Testis (tissue), 3 donors: ENCODE data around the gene PXMP4. TPM values are rescaled to one million over a fixed set of nuclear protein-coding genes. Genes with fewer than 3 reads are reported as not detected.

Experiments
- DNase-seq: peaks from one replicate; pipeline ENCODE4 v3.0.0-alpha.2; 2019
- H3K27ac ChIP-seq, 2 donors: fragments of 200-600 bp; sonication (generic); one replicate each; pipeline ENCODE4 v1.5.1; 2019
- H3K27me3 ChIP-seq: fragments of 200-600 bp; sonication (generic); one replicate; pipeline ENCODE4 v1.5.1; 2019
- H3K36me3 ChIP-seq: fragments of 200-600 bp; sonication (generic); one replicate; pipeline ENCODE4 v1.5.1; 2017; ENCODE audit warnings: low read depth; ENCODE audit errors: missing control alignments
- H3K4me1 ChIP-seq: fragments of 200-600 bp; sonication (generic); one replicate; pipeline ENCODE4 v1.5.1; 2019
- H3K4me3 ChIP-seq, 2 donors: fragments of 200-600 bp; sonication (generic); one replicate each; pipeline ENCODE4 v1.5.1; 2017 to 2019
- H3K9me3 ChIP-seq: fragments of 200-600 bp; sonication (generic); one replicate; pipeline ENCODE4 v1.5.1; 2017
- CTCF ChIP-seq, 3 experiments: fragments of 450-650 bp in 2 of 3; fragments of 200-600 bp in 1 of 3; sonication (generic) in 1 of 3; IDR thresholded peaks; one replicate each; pipeline ENCODE4 v1.5.1; 2016 to 2019; ENCODE audit warnings: antibody characterized with exemption in 3 of 3, mild to moderate bottlenecking in 2 of 3, moderate library complexity in 1 of 3
- POLR2A ChIP-seq: fragments of 450-650 bp; IDR thresholded peaks from one replicate; pipeline ENCODE4 v1.6.1; 2017; ENCODE audit warnings: antibody characterized with exemption, mild to moderate bottlenecking, moderate library complexity
- WGBS, 2 donors: methylation state at CpG; one replicate each; pipeline ENCODE4 v1.1.5; 2018; 5-methylcytosine and 5-hydroxymethylcytosine counted together
- intact Hi-C: fragments of 100-400 bp; cut with DNase I; formaldehyde crosslinking; loops from one replicate; pipeline ENCODE4 v1.15.1; 2023; ENCODE audit warnings: low total_unique reads
- polyA plus RNA-seq: library from polyadenylated mRNA; stranded (reverse); fragments of 350-450 nt; fragmentation: Illumina TruSeq; extraction: RNeasy Lipid Tissue Mini Kit (QIAGEN cat#74804); gene quantifications from one replicate; pipeline ENCODE4 v1.2.3, GENCODE V29; 2014; ENCODE audit warnings: low read depth, low replicate concordance; ENCODE audit not compliant: insufficient read depth
- total RNA-seq, 2 donors: library from RNA; depleted of rRNA; stranded (reverse); fragments of >200 nt; gene quantifications; one replicate each; pipeline ENCODE4 v1.2.3, GENCODE V29; 2016

PXMP4 gene
- total and polyA plus RNA-seq, 3 donors from 2014 or later = 4.6 to 6.8 (median 5.1) TPM

- Histone ChIP-seq H3K27ac (no peak overlapping the region), H3K9me3 (no peaks in the 10 kb centered on the region), H3K4me3 (no peak overlapping the region), H3K36me3 (no peaks in the 10 kb centered on the region), H3K4me1 (peaks cover 15% of the 10 kb centered on the region), H3K27me3 (no peaks in the 10 kb centered on the region)
- 89 to 92% methylated on average over 1 of the region's 1 CpG for WGBS, 2 donors
- intact Hi-C loops = no loop called here
- DNase-seq = no peak
- TF ChIP-seq POLR2A (no peak), CTCF (IDR thresholded peaks at IDR 0.05) (no peak)
Observed at GRCh38 chr20:33689493-33689892, 30.6 kb downstream of the PXMP4 start.

- H3K9me3 ChIP-seq = no peaks in the 10 kb centered on the region
- H3K4me3 ChIP-seq = no peak overlapping the region
- no peaks in the 10 kb centered on the region for H3K27me3 ChIP-seq
- TF ChIP-seq CTCF (IDR thresholded peaks at IDR 0.05) (no peak), POLR2A (no peak)
- H3K27ac ChIP-seq = no peak overlapping the region
- 75 to 79% methylated on average over 3 of the region's 3 CpGs for WGBS, 2 donors
- H3K4me1 ChIP-seq = peaks cover 12% of the 10 kb centered on the region
- no peaks in the 10 kb centered on the region for H3K36me3 ChIP-seq
- DNase-seq = no peak
- intact Hi-C loops = no loop called here
Observed at GRCh38 chr20:33688938-33689424, 31.1 kb downstream of the PXMP4 start.

- Histone ChIP-seq H3K9me3 (no peaks in the 10 kb centered on the region), H3K27me3 (no peaks in the 10 kb centered on the region), H3K36me3 (no peaks in the 10 kb centered on the region), H3K4me3 (no peak overlapping the region), H3K27ac (no peak overlapping the region), H3K4me1 (peaks cover 7% of the 10 kb centered on the region)
- DNase-seq = no peak
- 77 to 78% methylated on average over 3 of the region's 3 CpGs for WGBS, 2 donors
- intact Hi-C loops = no loop called here
- TF ChIP-seq CTCF (IDR thresholded peaks at IDR 0.05) = no peak
- TF ChIP-seq POLR2A = no peak
Observed at GRCh38 chr20:33687993-33688937, 31.8 kb downstream of the PXMP4 start.

- Histone ChIP-seq H3K27me3 (no peaks in the 10 kb centered on the region), H3K27ac (no peak overlapping the region), H3K9me3 (no peaks in the 10 kb centered on the region), H3K4me1 (peaks cover 7% of the 10 kb centered on the region), H3K4me3 (no peak overlapping the region), H3K36me3 (no peaks in the 10 kb centered on the region)
- no peak for DNase-seq
- WGBS, 2 donors = 66 to 68% methylated on average over 7 to 8 of the region's 8 CpGs
- intact Hi-C loops = no loop called here
- TF ChIP-seq POLR2A (no peak), CTCF (IDR thresholded peaks at IDR 0.05) (no peak)
Observed at GRCh38 chr20:33687370-33687915, 32.7 kb downstream of the PXMP4 start.
